Kidney tubule cell (primary cell): ENCODE results near the gene DYSF.
"Not testable (repeated sequence)": the region's sequence is repeated elsewhere in the genome, so short reads cannot be mapped to it uniquely, and the experiment has no call there.

ENCODE experiments used
- DNase-seq: peaks from one replicate; pipeline ENCODE4 v3.0.0-alpha.2; 2018; ENCODE audit warnings: low spot score

DYSF gene

DNA sequence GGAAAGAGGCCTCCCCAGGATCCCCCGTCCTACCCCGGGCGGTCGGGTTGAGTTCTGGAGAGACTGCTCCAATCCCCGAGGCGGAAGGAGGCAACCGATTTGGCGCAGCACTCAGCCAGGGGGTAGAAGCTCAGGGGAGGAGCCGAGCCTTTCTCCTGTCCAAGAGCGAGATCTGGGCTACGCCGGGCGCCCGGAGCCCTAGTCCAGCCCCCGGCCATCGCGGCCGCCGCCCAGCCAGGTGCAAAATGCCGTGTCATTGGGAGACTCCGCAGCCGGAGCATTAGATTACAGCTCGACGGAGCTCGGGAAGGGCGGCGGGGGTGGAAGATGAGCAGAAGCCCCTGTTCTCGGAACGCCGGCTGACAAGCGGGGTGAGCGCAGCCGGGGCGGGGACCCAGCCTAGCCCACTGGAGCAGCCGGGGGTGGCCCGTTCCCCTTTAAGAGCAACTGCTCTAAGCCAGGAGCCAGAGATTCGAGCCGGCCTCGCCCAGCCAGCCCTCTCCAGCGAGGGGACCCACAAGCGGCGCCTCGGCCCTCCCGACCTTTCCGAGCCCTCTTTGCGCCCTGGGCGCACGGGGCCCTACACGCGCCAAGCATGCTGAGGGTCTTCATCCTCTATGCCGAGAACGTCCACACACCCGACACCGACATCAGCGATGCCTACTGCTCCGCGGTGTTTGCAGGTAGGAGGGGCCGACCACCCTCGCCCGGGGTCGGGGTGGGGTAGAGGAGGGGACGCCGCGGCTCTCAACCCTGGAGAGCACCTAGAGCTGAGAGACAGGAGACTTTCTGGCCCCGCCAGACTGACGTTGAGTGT, at the start of gene DYSF:
Gene DYSF, plus strand, starts transcription at position 158 of the 817 bp plus-strand sequence.
- DNase-seq: peak; percentile 56

DNA sequence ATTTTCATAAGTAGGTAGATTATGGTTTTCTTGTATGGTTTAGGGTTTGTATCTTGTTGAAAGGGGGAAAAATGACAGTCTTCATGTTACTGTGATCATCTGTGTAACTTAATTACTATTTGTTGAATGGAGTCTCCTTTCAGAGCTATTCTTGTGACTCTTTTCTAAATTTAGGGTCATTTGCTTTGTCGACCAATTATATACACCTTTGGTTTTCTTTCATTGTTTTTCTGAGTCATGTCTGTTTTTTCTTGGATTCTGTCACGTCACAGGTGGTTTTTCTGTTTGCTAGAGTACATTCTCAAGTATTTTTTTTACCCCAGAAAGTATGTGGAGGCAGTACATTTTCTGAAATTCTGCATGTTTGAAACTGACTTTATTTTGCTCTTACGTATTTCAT, 43.8 kb upstream of the DYSF start:
- DNase-seq: no peak

DNA sequence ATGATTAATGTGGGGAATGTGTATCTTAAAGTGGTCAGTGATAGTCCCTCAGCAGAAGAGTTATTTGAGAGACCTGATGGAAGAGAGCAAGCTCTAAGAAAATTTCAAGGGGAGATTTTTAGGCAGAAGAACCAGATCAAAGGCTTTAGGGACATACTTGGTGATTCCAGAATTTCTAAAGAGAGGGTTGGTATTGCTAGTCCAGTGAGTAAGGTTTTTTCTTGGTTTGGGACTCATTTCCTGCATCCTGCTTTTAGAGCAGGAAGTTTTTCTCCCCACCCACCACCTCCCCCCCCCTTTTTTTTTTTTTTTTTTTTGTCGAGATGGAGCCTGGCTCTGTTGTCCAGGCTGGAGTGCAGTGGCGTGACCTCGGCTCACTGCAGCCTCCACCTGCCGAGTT, 42.7 kb upstream of the DYSF start:
- no peak for DNase-seq

DNA sequence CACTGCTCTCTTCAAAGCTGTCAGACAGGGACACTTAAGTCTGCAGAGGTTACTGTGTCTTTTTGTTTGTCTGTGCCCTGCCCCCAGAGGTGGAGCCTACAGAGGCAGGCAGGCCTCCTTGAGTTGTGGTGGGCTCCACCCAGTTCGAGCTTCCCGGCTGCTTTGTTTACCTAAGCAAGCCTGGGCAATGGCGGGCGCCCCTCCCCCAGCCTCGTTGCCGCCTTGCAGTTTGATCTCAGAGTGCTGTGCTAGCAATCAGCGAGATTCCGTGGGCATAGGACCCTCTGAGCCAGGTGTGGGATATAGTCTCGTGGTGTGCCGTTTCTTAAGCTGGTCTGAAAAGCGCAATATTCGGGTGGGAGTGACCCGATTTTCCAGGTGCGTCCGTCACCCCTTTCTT, 36.5 kb upstream of the DYSF start:
- DNase-seq: not testable (repeated sequence)

DNA sequence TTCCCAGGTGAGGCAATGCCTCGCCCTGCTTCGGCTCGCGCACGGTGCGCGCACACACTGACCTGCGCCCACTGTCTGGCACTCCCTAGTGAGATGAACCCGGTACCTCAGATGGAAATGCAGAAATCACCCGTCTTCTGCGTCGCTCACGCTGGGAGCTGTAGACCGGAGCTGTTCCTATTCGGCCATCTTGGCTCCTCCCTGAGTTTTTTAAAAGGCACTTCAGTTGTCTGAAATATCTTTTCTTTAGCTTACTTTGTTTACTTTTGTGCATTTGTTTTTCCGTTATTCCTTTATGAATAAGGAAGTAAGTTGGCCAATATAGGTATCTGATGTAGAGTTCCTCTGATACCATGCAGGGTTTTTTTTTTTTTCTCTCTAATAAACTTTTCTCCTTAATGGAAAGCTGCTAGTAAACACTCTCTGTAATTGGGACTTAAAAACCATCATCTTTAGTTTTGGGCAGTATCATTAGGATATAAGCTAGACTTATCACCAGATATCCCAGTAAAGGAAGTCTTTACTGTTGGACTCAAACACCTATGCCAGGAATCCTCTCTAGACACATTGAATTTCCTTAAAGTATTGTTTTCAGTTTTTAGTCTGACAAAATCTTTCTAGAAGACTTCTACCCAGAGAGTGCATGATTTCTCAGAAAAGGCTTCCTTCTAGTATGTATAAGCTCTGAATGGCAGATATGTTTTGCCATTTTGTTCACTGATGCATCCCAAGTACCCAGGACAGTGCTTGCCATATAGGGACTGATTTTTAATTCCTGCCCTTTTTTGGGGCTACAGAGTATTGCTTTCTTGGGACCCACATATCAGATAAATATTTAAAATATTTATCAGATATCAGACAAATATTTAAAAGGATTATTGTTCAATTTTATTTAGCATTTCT, 35.8 kb upstream of the DYSF start:
- DNase-seq: peak; percentile 17

DNA sequence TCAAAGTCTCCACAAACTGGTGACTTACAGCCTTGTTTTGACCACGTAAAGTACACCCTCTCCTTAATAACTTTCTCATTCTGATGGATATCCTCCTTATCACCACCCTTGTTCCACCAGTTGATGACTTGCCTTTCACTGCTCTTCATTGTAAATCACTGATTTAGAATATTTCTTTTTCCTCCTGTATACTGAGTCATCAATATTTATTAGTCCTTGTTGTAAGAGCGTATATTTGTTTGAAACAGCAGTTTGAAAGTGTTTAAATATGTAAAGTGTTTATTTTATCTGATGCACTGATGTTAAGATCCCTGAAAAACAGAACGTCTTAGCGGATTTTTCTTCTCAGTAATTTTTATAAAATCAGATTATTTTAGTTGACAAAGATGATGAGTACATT, 34.2 kb upstream of the DYSF start:
- DNase-seq: no peak

DNA sequence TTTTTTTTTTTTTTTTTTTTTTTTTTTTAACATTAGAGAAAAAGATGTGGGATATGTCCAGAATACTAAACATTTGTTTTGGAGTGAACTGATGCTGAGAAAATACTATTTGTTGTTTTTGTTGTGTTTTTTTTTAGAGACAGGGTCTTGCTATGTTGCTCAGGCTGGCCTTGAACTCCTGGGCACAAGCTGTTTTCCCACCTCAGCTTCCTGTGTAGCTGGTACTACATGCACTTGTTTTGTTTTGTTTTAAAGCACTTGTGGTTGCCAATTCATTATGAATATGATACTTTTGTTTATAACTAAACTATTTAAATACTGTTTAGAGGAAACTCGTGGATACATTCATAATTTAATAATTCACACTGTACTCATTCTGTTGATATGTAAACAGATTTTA, 33.4 kb upstream of the DYSF start:
- no peak for DNase-seq

DNA sequence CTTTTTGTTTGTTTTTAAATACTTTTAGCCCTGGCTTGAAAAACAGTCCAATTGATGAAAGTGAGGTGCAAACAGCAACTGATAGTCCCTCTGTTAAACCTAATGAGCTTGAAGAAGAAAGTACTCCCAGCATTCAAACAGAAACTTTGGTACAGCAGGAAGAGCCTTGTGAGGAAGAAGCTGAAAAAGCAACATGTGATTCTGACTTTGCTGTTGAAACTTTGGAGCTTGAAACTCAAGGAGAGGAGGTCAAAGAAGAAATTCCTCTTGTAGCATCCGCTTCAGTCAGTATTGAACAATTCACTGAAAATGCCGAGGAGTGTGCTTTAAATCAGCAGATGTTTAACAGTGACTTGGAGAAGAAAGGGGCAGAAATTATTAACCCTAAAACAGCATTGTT, 30.6 kb upstream of the DYSF start:
- peak; percentile 1 for DNase-seq

DNA sequence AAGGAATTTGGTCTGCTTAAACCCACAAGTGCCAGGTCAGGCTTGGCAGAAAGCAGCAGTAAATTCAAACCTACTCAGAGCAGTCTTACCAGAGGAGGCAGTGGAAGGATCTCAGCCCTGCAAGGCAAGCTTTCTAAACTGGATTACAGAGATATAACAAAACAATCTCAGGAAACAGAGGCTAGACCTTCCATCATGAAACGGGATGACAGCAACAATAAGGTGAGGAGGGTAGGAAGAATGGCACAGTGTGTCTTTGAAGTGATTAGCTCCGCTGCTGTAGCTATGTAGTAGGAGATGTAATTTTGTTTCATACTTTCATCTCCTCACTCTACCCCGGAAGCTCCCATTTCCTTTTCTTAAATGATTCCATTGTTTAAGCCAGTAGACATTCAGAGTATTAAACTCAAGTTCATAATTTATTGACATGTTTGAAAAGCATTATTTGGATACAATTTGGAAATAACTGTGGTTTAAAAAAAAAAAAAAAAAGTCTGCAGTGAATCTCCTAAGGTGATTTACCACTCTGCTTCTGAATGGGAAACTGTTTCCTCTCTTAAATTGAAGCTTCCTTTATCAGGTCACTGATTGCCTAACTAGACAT, 29.4 kb upstream of the DYSF start:
- no peak for DNase-seq

DNA sequence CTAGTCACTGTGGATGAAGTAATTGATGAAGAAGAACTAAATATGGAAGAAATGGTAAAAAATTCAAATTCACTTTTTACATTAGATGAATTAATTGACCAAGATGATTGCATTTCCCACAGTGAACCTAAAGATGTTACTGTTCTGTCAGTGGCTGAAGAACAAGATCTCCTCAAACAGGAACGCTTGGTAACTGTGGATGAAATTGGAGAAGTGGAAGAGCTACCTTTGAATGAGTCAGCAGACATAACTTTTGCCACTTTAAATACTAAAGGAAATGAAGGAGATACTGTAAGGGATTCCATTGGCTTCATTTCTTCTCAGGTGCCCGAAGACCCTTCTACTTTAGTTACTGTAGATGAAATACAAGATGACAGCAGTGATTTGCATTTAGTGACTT, 26.6 kb upstream of the DYSF start:
- no peak for DNase-seq

DNA sequence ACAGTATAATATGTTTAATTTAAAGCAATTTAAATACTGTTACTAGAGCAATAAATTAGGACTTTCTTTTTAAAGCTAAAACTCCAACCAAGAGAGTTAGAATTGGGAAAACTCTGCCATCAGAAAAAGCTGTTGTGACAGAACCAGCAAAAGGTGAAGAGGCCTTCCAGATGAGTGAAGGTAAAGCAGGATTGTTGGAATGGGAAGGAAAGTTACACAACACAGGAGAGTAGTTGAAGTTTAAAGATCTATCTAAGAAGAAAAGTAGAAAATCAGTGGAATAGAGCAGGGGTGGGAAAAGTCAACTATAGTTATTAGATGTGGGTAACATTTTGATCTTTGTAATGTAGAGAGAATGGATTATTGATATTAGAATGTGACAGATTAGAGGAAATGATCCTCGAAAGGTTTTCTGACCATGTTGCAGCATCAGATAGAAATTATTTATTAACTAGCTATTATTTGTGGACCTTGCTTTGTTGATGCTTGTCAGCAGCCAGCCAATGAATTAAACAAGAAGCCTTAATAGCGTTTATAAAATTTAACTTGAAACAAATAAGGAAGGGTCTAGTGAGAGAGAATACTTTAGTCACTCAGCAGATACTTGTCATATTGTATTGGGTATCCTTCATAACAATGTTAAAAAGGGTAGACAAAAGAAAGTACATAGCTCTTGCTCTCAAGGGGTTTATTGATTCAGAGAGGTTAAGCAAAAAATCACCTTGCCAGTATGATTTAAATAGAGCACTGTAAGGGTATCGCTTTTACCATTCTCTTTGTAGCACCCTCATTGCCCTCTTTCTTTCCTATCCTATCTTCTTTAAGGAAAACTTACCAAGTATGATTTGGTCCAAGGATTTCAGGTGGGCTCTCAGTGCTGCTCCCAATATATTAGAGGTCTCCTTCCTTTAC, 24.6 kb upstream of the DYSF start:
- DNase-seq: no peak

DNA sequence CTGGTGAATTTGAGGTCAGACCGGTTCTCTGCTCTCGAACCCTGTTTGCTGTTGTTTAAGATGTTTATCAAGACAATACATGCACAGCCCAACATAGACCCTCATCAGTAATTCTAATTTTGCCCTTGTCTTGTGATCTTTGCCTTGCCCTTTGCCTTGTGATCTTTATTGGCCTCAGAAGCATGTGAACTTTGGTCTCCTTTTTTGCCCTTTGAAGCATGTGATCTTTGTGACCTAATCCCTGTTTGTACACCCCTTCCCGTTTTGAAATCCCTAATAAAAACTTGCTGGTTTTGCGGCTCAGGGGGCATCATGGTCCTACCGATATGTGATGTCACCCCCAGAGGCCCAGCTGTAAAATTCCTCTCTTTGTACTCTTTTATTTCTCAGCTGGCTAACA, 8.2 kb upstream of the DYSF start:
- not testable (repeated sequence) for DNase-seq

DNA sequence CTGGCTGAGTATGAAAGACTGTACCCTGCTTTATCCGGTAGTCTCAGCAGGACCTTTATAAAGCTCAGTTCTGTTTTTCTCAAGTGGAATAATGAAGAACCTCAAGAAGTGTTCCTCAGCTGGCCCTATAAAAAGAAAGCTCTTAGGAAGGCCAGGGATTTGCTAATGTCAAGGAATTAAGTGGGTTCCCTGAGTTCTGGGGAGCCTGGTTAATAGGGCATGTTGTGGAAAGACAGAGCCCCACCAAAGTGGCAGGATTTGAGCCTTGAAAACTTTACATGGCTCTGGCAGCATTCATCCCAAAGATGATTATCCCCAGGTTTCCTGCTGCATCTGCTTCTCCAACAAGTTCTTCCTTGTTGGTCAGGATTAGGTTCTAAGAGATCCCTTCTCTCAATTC, 6.9 kb upstream of the DYSF start:
- DNase-seq: no peak

DNA sequence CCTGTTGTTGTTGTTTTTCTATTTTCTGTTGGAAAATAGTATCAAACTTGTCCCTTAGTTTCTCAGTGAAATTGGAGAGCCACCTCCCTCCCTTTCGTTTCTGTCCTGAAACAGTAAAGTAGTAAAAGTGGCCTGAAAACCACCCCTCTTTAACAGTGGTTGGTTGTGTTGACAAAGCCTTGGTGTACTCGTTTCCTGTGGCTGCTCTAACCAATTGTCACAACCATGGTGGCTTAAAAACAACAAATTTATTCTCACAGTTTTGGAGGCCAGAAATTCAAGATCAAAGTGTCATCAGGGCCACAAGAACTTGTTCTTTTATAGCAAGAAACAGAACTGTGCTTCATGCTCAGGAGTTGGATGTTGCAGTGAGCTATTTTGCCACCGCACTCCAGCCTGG, 4.0 kb upstream of the DYSF start:
- DNase-seq: no peak

DNA sequence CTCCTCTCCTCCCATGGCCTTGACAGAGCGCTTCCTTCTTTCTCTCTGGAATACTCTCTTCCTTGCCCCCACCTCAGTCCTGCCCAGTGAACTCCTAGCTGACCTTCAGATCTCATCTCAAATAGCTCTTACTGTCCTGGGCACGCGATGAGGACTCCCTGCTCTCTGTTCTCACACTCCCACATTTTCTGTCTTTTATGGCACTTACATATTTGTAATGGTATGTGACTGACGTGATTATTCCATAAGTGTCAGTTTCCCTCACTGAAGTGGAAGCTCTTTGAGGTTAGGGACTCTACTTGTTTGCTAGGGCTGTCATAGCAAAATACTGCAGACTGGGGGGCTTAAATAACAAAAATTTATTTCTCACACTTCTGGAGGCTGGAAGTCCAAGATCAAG, 1.7 kb upstream of the DYSF start:
- DNase-seq: no peak

DNA sequence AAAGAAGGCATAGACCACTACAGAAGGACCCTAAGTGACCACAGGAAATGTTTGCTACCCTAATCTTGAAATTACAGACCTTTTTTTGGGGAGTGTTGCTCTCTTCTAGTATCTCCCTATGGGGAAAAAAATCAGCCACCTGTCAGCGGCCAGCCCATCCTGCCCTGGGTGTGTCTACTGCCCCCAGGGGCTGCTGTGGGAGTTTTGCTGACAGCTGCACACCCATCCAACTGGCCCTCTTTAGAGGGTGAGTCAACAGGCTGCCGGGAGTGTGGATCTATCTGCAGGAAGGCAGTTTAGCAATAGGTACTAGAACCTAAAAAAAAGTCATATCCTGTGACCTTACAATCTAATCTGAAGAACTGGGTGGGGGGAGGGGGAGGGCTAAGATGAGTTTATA, 796 bp upstream of the DYSF start:
- peak; percentile 70 for DNase-seq

DNA sequence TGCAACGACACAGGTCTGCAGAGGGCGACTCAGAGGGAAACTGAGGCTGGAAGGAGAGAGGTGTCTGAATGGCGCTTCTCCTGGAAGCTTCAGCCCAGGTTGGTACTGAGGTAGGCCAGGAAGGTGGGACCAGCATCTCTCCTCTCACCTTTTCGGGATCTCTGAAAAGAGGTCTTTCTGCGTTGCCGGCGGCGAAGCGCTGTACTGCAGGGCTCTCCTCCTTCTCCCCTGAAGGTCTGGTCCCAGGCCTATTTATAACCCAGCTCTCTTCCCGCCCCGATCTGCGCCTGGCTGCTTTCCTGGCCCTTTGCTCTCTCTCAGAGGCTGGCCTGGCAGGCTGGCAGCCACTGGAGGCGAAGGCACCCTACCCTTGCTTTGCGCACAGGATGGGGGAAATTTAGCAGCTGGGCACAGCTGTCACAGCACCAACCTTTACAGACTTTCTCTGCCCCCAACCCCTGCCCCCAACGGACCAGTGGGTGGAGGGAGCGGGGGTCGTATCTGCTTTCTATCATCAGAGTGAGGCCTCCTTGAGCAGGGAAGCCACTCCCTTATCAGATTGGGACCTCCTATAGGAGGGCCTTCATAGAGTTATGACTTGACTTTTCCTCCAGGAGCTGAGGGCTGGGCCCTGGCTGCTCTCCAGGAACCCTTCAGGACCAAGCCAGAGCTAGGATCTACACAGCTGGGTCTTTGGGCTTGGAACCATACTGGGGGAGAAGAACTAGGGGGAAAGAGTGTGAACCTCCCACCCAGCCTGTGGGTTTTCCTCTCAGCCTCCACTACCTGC, 1.1 kb downstream of the DYSF start:
- DNase-seq: peak; percentile 25

DNA sequence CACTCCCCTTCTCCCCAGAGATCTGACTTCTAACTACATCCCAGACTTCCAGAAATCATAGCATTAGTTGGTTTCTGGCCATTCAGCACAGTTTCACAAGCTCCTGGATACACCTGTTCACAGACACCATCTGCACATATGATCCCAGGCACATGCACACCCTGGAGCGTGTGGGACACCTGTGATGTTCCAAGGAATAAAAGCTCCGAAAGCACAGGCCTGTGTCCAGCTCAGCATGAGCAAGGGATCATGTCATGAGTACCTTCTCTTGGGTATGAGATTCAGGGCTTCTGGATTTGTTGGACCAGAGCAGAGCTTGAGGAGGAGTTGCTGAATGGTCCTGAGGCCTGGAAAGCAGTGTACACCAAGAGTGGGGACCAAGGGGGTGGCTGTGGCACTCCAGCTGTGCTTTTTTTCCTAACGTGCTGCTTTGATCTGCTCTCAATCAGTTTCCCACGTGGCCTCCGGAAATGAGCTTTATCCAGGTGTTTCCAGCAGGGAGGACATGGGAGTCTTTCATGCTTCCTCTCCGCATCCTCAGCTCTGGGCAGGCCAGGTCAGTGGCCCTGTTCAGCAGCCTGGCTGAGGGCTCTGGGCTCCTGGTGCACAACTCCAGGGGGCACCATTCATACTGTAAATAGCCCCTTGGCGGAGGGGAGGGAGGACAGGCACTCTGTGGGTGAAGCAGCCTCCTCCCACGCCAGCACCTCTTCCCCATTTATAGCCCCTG, 1.8 kb downstream of the DYSF start:
- DNase-seq: no peak

DNA sequence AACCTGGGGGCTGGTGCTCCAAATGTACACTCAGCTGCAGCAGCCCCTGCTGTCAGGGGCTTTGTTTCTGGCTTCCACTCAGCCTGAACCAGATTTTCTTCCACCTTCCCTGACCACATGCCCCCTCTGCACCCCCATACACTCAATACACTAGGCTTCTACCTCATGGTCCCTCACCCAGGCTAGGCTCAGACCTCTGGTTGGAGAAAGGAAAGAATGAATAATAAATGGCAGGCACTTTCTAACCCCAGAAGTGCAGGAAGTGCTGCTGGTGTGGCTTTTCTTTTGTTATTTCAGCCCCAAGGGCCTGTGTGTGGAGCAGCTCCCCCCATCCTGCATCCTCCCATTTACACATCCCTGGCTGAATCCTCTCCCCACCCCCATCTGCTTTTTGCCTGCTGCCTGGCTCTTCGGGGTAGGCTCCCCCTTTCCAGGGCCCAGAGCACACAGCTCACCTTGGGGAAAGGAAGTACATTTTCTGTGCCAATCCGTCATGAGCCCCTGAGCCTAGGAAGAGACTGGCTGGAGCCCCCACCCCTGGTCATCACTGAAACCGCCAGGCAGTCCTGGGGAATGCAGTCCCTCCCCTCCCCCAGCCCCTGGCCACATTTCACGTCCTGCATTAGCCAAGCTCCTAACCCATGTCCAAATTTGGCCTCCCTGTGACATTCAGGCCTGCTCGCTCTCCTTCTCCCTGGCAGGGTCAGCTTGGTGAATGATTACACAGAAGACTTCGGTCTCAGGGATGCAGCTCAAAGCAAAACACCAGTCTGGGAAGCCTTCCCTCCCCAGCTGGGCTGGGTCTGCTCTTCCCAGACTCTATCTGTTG, 2.6 kb downstream of the DYSF start:
- DNase-seq: peak; percentile 68
